H1 (cell line): ENCODE measurements around the gene B3GALT6. TPM values are rescaled to one million over a fixed set of nuclear protein-coding genes. Genes with fewer than 3 reads are reported as not detected.

Source experiments
- CTCF ChIA-PET: fragments of 300-600 bp; sonication (Branson Sonifier 250); formaldehyde crosslinking; loops from one replicate; lab custom pipeline; 2021; ENCODE audit not compliant: partially characterized antibody; lab: Charles Lee
- POLR2A ChIA-PET: fragments of 300-600 bp; sonication (Branson Sonifier 250); formaldehyde crosslinking; loops from one replicate; lab custom pipeline; 2021; ENCODE audit warnings: inconsistent platforms; ENCODE audit not compliant: partially characterized antibody; lab: Charles Lee
- DNase-seq, 2 experiments: peaks; one replicate each; pipeline versions ENCODE4 v3.0.0 to v3.0.0-alpha.2; 2010 to 2022; ENCODE audit warnings: low spot score in 2 of 2, low read depth in 1 of 2, mixed read lengths in 1 of 2
- FAIRE-seq: peaks from 2 replicates; lab custom pipeline; 2011; peaks lifted over from hg19 to GRCh38; lab: Jason Lieb, UNC
- H2AFZ ChIP-seq: 2 replicates; pipeline ENCODE4 v1.8.1; 2012; ENCODE audit warnings: low read length, inconsistent platforms
- H2AK5ac ChIP-seq: 2 replicates; pipeline ENCODE4 v1.6.1; 2013; ENCODE audit warnings: low read depth, low read length
- H2BK120ac ChIP-seq: replicated peaks from 2 replicates; pipeline ENCODE3; 2013; ENCODE audit warnings: low read depth, low read length, inconsistent platforms
- H2BK12ac ChIP-seq: 2 replicates; pipeline ENCODE4 v1.6.1; 2013; ENCODE audit warnings: low read depth, low read length
- H2BK15ac ChIP-seq: 2 replicates; pipeline ENCODE4 v1.6.1; 2013; ENCODE audit warnings: low read length
- H2BK20ac ChIP-seq: 2 replicates; pipeline ENCODE4 v1.6.1; 2013; ENCODE audit warnings: low read length
- H2BK5ac ChIP-seq: 2 replicates; pipeline ENCODE4 v1.6.1; 2013; ENCODE audit warnings: low read depth, low read length
- H3K14ac ChIP-seq: 2 replicates; pipeline ENCODE4 v1.6.1; 2013; ENCODE audit warnings: inconsistent platforms; ENCODE audit not compliant: insufficient read length
- H3K18ac ChIP-seq: 2 replicates; pipeline ENCODE4 v1.6.1; 2013; ENCODE audit warnings: low read length; ENCODE audit errors: extremely low read depth
- H3K23ac ChIP-seq: 2 replicates; pipeline ENCODE4 v1.6.1; 2013; ENCODE audit warnings: inconsistent platforms; ENCODE audit not compliant: insufficient read length
- H3K23me2 ChIP-seq: 2 replicates; pipeline ENCODE4 v1.6.1; 2013; ENCODE audit warnings: low read depth, low read length
- H3K27ac ChIP-seq: 2 replicates; pipeline ENCODE4 v1.6.1; 2011; ENCODE audit warnings: low read depth, low read length, inconsistent platforms
- H3K27me3 ChIP-seq, 4 experiments: replicated peaks in 1 of 4; 1 replicate in 1 of 4; 2 replicates in 3 of 4; pipeline versions ENCODE4 v1.6.1 to v1.8.1; 2011 to 2013; ENCODE audit warnings: low read length in 3 of 4, mild to moderate bottlenecking in 3 of 4, inconsistent platforms in 2 of 4, mixed read lengths in 2 of 4, moderate library complexity in 1 of 4; ENCODE audit not compliant: control insufficient read depth in 3 of 4, insufficient read depth in 3 of 4; ENCODE audit errors: extremely low read depth in 1 of 4
- H3K36me3 ChIP-seq, 4 experiments: 2 replicates each; pipeline versions ENCODE4 v1.6.1 to v1.8.1; 2011 to 2013; ENCODE audit warnings: mild to moderate bottlenecking in 4 of 4, low read length in 3 of 4, moderate library complexity in 2 of 4, control low read depth in 1 of 4, inconsistent platforms in 1 of 4; ENCODE audit not compliant: insufficient read depth in 4 of 4, control insufficient read depth in 2 of 4
- H3K4ac ChIP-seq: replicated peaks from 2 replicates; pipeline ENCODE3; 2013; ENCODE audit warnings: low read length, low read depth, mixed read lengths, inconsistent platforms; ENCODE audit not compliant: insufficient read length
- H3K4me1 ChIP-seq, 4 experiments: replicated peaks in 1 of 4; 1 replicate in 1 of 4; 2 replicates in 3 of 4; pipeline versions ENCODE4 v1.6.1 to v1.8.1; 2011 to 2013; ENCODE audit warnings: low read length in 3 of 4, inconsistent platforms in 2 of 4, mixed read lengths in 1 of 4; ENCODE audit not compliant: insufficient read depth in 4 of 4, control insufficient read depth in 3 of 4
- H3K4me2 ChIP-seq, 2 experiments: 2 replicates each; pipeline versions ENCODE4 v1.6.1 to v1.8.1; 2011 to 2013; ENCODE audit warnings: low read depth in 2 of 2, low read length in 2 of 2, control low read depth in 1 of 2, inconsistent platforms in 1 of 2, mild to moderate bottlenecking in 1 of 2; ENCODE audit not compliant: insufficient read depth in 1 of 2
- H3K4me3 ChIP-seq, 4 experiments: fragments of 200-600, 300-600 bp in 1 of 4; sonication (generic), shearing (Covaris generic), sonication (Bioruptor Twin) in 1 of 4; 2 replicates each; pipeline versions ENCODE4 v1.5.1 to v1.8.1; 2011 to 2016; ENCODE audit warnings: low read length in 4 of 4, low read depth in 3 of 4, control low read depth in 2 of 4, inconsistent platforms in 2 of 4, mild to moderate bottlenecking in 2 of 4, mixed read lengths in 1 of 4, moderate library complexity in 1 of 4; ENCODE audit not compliant: insufficient read depth in 2 of 4; ENCODE audit errors: extremely low read depth in 1 of 4
- H3K56ac ChIP-seq: replicated peaks from 2 replicates; pipeline ENCODE3; 2013; ENCODE audit warnings: low read depth, mild to moderate bottlenecking, mixed read lengths, low read length, inconsistent platforms; ENCODE audit not compliant: insufficient read length
- H3K79me1 ChIP-seq: 2 replicates; pipeline ENCODE4 v1.6.1; 2013; ENCODE audit warnings: low read depth, low read length, control low read depth
- H3K79me2 ChIP-seq, 2 experiments: 2 replicates each; pipeline versions ENCODE4 v1.6.1 to v1.8.1; 2012 to 2013; ENCODE audit warnings: low read length in 2 of 2, mild to moderate bottlenecking in 2 of 2, inconsistent platforms in 1 of 2; ENCODE audit not compliant: insufficient read depth in 2 of 2, control insufficient read depth in 1 of 2
- H3K9ac ChIP-seq, 4 experiments: replicated peaks in 1 of 4; 1 replicate in 1 of 4; 2 replicates in 3 of 4; pipeline versions ENCODE4 v1.6.1 to v1.8.1; 2011 to 2013; ENCODE audit warnings: low read depth in 3 of 4, low read length in 3 of 4, control low read depth in 2 of 4, mild to moderate bottlenecking in 2 of 4, moderate library complexity in 2 of 4, inconsistent platforms in 1 of 4; ENCODE audit errors: extremely low read depth in 1 of 4
- H3K9me3 ChIP-seq, 2 experiments: 2 replicates each; pipeline versions ENCODE4 v1.6.1 to v1.8.1; 2012 to 2013; ENCODE audit warnings: mild to moderate bottlenecking in 2 of 2, moderate library complexity in 2 of 2, control low read depth in 1 of 2, inconsistent platforms in 1 of 2, low read depth in 1 of 2, low read length in 1 of 2, mixed read lengths in 1 of 2; ENCODE audit not compliant: insufficient read depth in 2 of 2
- H4K20me1 ChIP-seq, 2 experiments: replicated peaks in 1 of 2; 2 replicates each; pipeline versions ENCODE3 to v1.8.1; 2011 to 2013; ENCODE audit warnings: inconsistent platforms in 2 of 2, low read length in 2 of 2, mild to moderate bottlenecking in 1 of 2; ENCODE audit not compliant: insufficient read depth in 2 of 2, control insufficient read depth in 1 of 2
- H4K5ac ChIP-seq: 2 replicates; pipeline ENCODE4 v1.6.1; 2013; ENCODE audit warnings: low read length, low read depth, mixed read lengths, inconsistent platforms; ENCODE audit not compliant: insufficient read length
- H4K8ac ChIP-seq: 2 replicates; pipeline ENCODE4 v1.8.0; 2013; ENCODE audit warnings: mild to moderate bottlenecking, moderate library complexity, low read length, inconsistent platforms; ENCODE audit not compliant: insufficient read depth; ENCODE audit errors: extremely low read depth
- H4K91ac ChIP-seq: replicated peaks from 2 replicates; pipeline ENCODE3; 2013; ENCODE audit warnings: low read length, mixed read lengths, inconsistent platforms; ENCODE audit not compliant: insufficient read length
- FOSL1 ChIP-seq: IDR thresholded peaks from 2 replicates; pipeline ENCODE4 v1.6.1; 2011; ENCODE audit warnings: mild to moderate bottlenecking, low read depth, low read length, moderate library complexity; ENCODE audit not compliant: insufficient read depth
- SUZ12 ChIP-seq: fragments of 200-600 bp; sonication (generic); IDR thresholded peaks from 2 replicates; pipeline ENCODE4 v1.6.1; 2012; ENCODE audit warnings: mild to moderate bottlenecking, inconsistent platforms, low read length, moderate library complexity, mixed read lengths
- WGBS, 2 experiments: shearing (Covaris generic) in 1 of 2; methylation state at CpG; one replicate each; pipeline versions ENCODE4 v1.1.6 to v1.1.7; 2013 to 2015; ENCODE audit warnings: low lambda C conversion rate in 2 of 2, mixed read lengths in 2 of 2, inconsistent platforms in 1 of 2, low coverage in 1 of 2, missing lambda C conversion rate in 1 of 2; ENCODE audit not compliant: insufficient replicate concordance in 2 of 2, insufficient coverage in 1 of 2, insufficient read length in 1 of 2; ENCODE audit errors: extremely low coverage in 1 of 2, missing lambda C conversion rate in 1 of 2; 5-methylcytosine and 5-hydroxymethylcytosine counted together
- polyA plus RNA-seq, 7 experiments: library from polyadenylated mRNA; depleted of rRNA in 3 of 7; stranded (reverse) in 5 of 7; unstranded in 2 of 7; fragments of >200 nt in 5 of 7; fragments of 200-250 nt in 2 of 7; gene quantifications; 1 replicate in 5 of 7; 2 replicates in 1 of 7; 4 replicates in 1 of 7; pipeline versions ENCODE4 v1.2.1 to v1.2.3, GENCODE V29; 2011 to 2013; ENCODE audit warnings: missing spikeins in 2 of 7, mixed read lengths in 2 of 7
- total RNA-seq: library from RNA; stranded (reverse); fragmentation: NEBNext Ultra II Directional; extraction: Animal tissue kit (Norgen Biotek cat#: 25700); gene quantifications from 2 replicates; pipeline ENCODE4 v1.2.1, GENCODE V29; 2021

B3GALT6 gene
- total and polyA plus RNA-seq, 2 of the 8 experiments (the other 6 are each of a cell fraction or from before 2014, with no cell fraction given), result 18.4 to 20.4 TPM

- no peak overlapping the region for H2BK15ac ChIP-seq
- DNase-seq, result no peak
- no peak for FAIRE-seq
- no peaks in the 10 kb centered on the region for H3K23me2 ChIP-seq
- H3K36me3 ChIP-seq, result peaks cover 15 to 33% (median 22%) of the 10 kb centered on the region in 4 experiments
- no peak overlapping the region for H2BK5ac ChIP-seq
- H3K9ac ChIP-seq, result no peak overlapping the region
- no peak overlapping the region for H2BK12ac ChIP-seq
- no peak overlapping the region for H3K27ac ChIP-seq
- H3K27me3 ChIP-seq, result no peaks in the 10 kb centered on the region
- POLR2A ChIA-PET, result interaction anchor here (1.6 to 3.9 kb wide), 2 partner anchors 9 to 11 kb away, joined by 4 to 16 read pairs; partner anchors contain the start of gene UBE2J2
- no peak overlapping the region for H2BK20ac ChIP-seq
- H3K4ac ChIP-seq, result no peak overlapping the region
- no peak overlapping the region for H3K23ac ChIP-seq
- no peak overlapping the region for H4K91ac ChIP-seq
- H3K56ac ChIP-seq, result no peak overlapping the region
- H2BK120ac ChIP-seq, result no peak overlapping the region
- no peak overlapping the region for H3K14ac ChIP-seq
- H3K18ac ChIP-seq, result no peak overlapping the region
- no peak overlapping the region for H3K4me2 ChIP-seq
- no peak overlapping the region for H2AK5ac ChIP-seq
- H4K20me1 ChIP-seq, result peaks cover 13 to 32% of the 10 kb centered on the region in 2 experiments
- H3K79me1 ChIP-seq, result peaks cover 16% of the 10 kb centered on the region
- H4K8ac ChIP-seq, result no peak overlapping the region
- no peaks in the 10 kb centered on the region for H3K9me3 ChIP-seq
- no peak overlapping the region for H3K4me3 ChIP-seq
- peaks cover 0 to 12% (median 7%) of the 10 kb centered on the region in 4 experiments; a peak in 6 of 7 replicates for H3K4me1 ChIP-seq
- H2AFZ ChIP-seq, result no peak overlapping the region
- WGBS, 2 experiments, result 89% methylated on average over 14 of the region's 17 CpGs; no CpG with 5 or more reads in 1 of the 2 experiments
- TF ChIP-seq SUZ12, result no peak
- TF ChIP-seq FOSL1, result no peak
- H3K79me2 ChIP-seq, result peaks cover 0 to 10% of the 10 kb centered on the region in 2 experiments; a peak in 2 of 4 replicates
- no peak overlapping the region for H4K5ac ChIP-seq
- CTCF ChIA-PET, result interaction anchor here (1.4 to 2.7 kb wide), 4 partner anchors 22 to 199 kb away, joined by 3 to 8 read pairs (median 4); no protein-coding TSS in a partner anchor
Measured at GRCh38 chr1:1262071-1262470, 30.0 kb downstream of the B3GALT6 start.
